DMS 273 (cell line): ENCODE data around the gene MCF2L.

Source experiments
- DNase-seq: peaks from one replicate; lab custom pipeline; 2025; ENCODE audit not compliant: unreplicated experiment; lab: John Stamatoyannopoulos, UW

The MCF2L gene

DNA sequence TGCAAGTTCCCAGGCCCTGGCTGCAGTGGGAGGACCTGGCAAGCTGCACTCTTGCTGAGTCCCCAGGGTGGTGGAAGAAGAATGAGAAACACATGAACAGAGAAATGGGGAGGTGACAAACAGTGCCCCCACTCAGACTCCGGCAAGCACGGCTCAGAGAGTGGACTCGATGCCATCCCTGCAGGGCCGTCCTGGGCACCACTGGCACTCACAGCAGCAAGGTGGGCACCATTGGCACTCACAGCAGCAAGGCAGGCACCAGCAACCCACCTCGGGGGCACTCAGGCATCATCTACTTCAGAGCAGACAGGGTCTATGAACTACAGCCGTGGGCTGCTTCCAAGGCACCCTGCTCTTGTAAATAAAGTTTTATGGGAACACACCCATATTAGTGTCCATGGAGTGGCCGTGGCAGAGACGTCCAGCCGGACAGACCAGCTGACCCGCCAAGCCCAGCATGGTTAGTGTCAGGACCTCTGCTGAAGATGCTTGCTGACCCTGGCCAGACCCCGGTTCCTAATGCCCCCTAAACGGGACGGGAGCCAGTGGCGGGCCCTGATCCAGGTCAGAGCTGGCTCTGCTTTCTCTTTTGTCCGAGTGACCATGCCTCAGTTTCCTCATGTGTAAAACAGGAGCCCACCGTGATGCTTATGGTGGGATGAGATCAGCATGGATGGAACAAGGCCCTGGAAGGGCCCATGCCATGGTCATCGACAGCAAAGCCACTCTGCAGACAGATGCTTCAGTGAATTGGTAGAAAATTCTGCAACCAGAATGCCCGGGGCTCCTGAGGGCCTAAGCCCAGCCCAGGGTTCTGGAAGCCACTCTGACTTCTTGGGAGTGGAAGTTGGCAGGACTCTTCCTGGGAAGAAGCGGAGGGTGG is 151.5 kb downstream of the MCF2L start:
- no peak for DNase-seq

DNA sequence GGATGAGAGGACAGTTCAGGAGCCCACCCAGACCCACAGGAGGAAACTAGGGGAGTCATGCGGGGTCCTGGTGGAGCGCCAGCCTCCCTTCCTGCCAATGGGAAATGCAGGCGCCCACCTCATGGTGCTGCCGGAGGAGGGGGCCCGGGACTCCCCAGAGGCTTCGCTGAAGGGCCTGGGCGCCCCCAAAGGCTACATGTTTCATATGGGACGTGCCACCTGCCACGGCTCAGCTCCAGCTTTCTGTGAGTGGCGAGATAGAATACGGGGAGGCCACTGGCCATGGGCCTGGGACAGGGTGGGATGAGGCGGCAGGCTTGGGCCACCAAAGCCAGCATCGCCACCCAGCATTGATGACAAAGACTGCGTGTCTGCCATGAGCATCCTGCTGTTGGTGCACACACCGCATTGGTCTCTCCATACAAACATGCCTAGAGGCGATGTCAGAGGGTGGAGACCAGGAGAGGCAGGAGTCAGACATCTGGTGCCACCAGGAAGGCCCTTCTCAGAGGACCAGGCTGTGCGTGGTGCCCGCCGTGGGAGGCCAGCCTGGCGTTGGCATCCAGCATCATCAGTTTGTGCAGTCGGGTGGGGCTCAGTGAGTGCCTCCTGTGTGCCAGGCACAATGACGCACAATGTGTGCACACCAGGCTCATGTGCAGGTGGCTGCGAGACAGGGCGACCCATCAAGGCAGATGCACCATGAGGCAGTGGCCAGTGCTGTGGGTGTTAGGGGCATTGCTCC is 152.3 kb downstream of the MCF2L start:
- DNase-seq: no peak

DNA sequence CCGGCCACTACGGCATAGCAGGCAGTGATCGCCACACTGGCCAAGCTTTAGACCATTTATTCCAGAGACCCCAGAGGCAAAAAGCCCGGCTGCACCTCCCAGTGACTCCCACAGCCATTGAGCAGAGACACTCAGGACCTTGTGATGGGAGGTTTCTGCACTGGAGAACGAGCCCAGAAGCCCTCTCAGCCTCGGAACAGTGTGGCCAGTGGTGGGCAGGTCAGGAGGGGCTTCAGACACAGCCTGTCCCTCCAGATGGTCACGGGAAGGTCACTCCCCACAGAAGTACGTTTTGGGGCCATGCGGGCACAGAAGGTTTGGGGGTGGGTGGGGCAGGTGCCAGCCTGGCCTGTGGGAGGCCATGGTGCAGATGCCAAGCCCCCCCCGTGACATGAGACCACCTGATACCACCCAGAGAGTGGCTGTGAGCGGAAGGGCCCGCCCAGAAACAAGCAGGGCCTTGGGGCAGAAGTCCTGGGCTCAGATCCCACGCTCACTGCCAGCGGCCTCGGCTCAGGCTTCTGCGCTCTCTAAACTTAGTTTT is 153.0 kb downstream of the MCF2L start:
- no peak for DNase-seq

DNA sequence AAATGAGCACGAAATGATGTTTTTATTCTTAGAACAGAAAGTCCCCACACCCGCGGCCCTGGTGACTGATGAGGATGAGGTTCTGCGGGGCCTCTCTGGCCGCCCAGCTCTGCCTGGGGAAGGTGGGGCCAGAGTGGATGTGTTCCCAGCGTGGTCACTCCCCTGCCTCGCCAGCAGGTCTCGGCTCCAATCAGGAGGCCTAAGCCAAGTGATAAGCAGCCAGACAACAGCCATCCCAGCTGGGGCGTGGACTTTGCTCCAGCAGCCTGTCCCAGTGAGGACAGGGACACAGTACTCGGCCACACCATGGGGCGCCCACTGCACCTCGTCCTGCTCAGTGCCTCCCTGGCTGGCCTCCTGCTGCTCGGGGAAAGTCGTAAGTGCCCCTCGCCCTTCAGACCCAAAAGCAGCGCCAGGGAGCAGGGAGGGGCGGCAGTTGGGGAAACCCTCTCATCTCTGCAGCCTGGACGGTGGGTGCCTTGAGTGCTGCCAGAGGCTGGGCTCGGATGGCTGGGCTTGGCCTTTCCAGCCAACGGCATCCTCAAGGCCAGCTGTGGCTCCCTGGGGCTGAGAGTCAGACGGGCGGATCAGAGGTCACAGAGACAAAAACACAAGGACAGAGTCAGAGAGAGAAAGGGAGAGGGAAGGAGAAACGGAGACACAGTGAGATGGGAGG is 153.7 kb downstream of the MCF2L start, which contains the start of gene F10:
Gene F10, plus strand, starts transcription at position 250 of the 676 bp plus-strand sequence. Its CDS starts 57 bp downstream, at position 307.
- no peak for DNase-seq

DNA sequence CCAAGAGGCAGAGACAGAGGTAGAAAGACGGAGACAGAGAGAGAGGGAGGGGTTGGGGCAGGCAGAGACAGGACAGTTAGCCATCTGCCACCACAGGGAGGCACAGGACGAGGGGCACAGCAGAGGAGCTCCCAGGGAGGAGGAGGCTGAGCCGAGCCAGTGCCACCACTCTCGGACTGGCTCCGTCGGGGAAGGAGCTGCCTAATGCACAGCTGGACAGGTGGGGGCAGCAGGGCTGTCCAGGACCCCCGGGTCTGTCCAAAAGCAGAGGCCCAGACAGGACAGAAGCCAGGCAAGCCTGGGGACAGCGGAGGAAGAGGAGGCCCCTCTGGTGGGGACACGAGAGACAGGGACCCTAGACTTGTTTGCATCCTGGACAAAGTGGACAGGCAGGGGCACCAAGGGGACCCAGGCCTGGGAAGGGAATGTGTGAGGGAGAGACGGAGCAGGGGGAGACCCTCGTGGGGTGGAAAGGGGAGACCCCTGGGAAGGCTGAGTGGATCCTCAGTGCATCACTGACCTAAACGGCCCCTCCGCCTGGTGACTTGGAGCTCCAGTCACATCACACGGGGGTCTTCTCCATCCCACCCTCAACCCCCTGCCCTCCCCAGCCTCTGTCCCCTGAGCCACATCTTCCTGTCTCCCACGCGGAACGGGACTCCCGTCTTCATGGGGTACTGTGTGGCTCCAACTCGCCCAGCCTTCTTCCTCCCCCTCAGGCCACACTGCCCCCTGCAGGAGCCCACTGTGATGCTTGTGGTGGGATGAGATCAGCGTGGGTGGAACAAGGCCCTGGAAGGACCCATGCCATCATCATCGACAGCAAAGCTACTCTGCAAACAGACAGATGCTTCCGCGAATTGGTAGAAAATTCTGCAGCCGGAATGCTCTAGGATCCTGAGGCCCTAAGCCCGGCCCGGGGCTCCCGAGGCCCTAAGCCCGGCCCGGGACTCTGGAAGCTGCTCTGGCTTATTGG is 154.5 kb downstream of the MCF2L start:
- peak; percentile 14 for DNase-seq

DNA sequence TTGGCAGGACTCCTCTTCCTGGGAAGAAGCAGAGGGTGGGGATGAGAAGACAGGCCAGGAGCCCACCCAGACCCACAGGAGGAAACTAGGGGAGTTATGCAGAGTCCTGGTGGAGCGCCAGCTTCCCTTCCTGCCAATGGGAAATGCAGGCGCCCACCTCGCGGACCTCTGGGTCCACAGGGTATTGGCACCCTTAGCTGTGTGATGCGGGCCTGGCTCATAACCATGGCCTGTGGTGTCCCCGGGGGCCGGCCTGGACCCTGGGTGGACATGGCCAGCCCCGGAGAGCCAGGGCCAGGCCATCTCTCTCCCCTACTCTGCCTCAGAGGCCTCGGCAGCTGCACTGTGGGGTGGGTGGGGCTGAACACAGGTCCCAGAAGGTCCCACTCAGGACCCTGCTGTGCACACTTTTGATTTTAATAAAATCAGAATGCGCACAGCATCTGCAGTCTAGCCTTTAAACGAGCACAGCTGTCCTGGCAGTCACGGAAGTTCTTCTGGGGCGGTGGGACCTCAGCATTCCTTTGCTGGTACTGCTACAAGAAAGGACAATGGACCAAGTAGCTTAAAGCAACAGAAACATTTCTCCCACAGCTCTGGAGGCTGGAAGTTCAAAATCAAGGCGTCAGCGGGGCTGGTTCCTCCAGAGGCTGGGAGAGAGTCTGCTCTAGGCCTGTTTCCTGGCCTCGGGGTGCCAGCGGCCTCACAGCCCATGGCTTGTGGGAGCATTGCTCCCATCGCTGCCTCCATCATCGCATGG is 155.4 kb downstream of the MCF2L start:
- DNase-seq: no peak

DNA sequence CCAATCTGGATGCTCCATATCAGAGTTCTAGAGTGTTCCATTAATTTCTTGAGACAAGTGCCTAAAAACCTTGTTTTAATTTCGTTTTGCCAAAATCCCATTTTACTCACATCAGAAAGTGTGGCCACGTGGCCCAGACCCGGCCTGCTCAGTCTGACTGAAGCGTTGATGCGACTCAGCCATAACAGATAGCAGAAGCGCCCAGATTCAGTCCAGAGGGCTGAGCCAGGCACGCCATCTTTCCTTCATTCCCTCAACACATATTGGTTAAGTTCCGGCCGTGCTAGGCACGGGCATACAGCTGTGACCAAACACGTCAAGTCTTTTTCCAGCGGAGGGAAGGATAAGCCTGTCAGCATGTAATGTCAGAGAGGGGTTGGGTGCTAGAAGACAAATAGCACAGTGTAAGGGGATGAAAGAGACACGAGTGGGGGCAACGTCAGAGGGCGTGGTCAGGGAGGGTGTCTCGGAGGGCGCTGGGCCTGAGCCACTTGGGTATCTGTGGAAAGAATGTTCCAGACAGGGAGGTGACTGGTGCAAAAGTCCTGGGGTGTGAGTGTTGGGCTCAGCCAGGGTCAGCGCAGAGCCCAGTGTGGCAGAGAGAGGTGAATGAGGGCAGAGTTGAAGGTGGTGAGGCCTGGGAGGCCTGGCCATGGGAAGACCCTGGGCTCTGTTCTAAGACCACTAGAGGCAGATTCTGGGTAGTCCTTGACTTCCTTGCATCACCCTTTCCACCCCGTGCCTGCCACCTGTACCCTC is 156.7 kb downstream of the MCF2L start:
- DNase-seq: no peak

DNA sequence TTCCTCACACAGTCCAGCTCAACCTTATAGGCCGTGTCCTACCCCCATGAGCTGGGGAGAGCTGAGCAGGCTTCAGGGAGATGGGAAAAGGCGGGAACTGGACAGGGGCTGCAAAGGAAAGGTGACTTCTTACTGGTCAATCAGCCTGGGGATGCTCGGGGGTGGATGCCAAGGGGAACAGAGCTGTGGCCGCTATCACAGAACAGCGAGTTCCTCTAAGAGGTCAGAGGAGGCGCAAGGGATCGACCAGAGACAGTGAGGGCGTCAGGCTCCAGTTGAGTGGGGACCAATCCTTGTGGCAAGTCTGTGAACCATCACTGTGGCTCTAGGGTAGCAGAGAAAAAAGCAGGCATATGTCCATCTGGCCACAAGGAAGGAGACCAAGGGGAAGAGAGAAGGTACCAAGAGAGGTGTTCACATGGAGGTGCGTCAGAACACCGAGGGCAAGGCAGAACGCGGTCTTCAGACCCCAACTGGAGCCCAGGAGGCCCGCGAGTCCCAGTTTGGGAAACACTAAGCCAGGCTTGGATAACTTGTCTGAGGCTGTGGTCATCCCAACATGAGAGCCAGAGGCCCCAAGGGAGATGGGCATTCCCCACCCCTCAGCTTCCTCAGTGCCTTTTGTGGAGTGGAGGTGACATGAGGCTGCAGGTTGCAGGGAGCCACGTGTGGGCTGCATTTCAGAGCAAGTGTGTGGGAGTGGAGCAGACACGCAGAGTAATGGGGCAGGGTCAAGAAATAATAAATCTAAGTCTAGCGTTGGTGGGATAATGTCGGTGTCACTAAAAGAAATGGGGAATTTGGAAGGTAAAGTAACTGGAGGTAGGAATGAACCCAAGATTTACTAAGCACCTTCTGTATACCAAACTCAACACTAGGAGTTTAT is 157.5 kb downstream of the MCF2L start:
- DNase-seq: no peak

DNA sequence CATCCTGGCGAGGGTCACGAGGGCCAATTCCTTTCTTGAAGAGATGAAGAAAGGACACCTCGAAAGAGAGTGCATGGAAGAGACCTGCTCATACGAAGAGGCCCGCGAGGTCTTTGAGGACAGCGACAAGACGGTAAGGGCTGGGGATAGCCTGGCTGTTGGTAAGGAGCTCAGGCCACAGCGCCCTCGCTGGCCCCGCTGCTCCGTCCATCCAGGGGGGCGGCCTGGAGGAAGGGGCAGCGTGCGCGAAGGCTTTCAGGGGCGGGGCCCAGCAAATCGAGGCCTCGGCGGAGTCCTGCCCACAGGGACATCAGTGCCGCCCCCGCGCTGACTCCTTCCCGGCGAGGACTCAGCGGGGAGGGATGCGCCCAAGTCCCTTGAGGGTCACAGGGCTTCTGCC is 160.5 kb downstream of the MCF2L start:
- DNase-seq: no peak

DNA sequence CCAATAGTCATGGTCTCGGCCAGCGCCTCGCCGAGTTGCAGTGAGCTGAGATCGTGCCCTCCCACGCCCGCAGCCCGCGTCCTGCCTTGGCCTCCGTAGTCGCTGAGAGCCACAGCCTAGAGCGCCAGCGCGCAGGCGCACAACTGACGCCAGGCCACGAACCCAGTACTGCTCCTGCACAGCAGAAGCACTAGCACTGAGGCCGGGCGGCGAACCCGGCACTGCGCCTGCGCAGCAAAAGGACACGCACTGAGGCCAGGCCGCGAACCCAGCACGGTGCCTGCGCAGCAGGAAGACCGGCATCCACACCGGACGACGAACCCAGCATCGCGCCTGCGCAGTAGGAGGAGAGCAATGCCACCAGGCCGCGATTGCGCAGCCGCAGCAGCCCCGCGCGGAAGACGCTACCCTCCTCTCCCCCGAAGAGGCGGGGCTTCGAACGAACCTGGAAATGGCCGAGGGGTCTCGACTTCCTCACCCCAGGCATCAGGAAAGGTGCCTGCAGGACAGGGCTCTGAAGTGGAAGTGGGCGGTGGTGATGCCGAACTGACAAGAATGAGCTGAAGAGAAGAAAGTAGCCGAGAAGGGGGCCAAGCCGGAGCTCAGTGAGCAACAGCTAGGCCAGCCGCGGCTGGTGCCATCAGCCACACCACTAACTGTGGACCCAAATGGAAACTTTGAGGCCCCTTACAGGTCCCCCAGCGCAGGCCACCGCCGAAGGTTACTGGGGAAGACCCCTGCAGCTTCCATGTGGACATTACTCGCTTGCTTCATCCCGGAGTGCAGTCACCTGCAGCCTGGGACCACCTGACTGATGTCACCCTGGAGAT is 161.1 kb downstream of the MCF2L start:
- no peak for DNase-seq

DNA sequence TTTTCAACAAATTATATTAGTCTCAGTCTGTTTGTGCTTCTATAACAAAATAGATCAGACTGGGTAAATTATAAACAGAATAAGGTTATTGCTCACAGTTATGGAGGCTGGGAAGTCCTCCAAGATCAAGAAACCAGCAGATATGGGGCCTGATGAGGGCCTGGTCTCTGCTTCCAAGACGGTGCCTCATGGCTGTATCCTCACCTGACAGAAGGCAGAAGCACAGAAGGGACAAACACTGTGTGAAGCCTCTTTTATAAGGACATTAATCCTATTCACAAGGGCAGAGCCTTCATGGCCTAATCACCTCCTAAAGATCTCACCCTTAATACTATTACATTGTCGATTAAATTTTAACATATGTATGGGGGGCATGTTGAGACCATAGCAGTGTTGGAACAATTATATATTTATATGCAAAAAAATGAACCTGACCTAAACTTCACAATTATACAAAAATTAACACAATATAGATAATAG is 166.3 kb downstream of the MCF2L start:
- DNase-seq: no peak

DNA sequence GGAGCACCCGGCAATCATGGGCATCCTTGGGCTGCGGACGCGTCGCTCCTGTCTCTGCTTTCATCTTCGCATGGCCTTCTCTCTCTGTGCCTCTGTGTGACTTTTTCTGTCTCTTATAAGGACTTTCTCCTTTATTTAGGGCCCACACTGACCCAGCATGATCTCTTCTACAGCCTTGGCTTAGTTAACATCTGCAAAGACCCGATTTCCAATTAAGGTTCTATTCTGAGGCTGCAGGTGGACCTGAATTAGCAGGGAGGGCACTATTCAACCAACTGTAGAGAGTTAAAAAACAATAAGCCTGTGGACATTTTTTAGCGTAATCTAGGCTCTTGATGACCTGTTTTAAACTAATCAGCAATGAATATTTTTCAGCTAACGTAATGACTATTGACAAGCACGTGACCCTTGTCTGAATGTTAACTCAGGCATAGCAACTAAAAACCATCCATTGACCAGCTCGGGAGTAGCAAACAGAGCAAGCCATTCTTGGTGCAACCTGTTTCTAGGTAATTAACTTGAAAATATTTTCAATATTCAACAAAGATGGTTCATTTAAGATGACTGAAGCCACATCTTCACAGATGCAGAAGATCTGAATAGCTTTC is 168.8 kb downstream of the MCF2L start:
- DNase-seq: no peak

DNA sequence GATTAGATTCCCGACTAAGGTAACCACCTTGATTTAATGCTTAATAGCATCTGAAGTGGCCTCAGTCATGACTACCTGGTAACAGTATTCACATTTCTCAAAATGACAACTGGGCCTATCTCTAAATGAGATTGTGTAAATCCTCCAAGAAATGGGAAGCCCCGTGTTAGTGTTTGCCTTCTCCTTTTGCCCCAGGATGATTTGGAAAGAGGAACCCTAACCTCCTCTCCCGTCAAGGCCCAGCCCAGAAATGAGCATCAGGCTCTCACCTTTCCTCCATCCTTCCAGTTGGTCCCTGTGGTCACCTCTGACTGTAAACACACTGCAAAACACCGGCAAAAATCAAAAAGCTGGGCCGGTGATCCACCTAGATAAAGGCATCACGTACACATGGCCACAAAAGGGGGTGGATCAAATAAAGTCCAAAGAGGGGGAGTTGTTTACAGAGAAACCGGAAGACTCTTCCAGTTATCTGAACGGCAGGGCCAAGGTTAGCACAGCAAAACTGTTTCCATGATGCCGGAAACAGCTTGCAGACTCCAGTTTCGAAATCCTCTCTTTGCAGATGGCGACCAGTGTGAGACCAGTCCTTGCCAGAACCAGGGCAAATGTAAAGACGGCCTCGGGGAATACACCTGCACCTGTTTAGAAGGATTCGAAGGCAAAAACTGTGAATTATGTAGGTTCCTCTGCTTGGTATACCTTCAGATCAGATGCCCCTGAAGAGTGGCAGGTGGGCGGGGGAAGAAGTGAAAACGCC is 170.0 kb downstream of the MCF2L start:
- peak; percentile 11 for DNase-seq

DNA sequence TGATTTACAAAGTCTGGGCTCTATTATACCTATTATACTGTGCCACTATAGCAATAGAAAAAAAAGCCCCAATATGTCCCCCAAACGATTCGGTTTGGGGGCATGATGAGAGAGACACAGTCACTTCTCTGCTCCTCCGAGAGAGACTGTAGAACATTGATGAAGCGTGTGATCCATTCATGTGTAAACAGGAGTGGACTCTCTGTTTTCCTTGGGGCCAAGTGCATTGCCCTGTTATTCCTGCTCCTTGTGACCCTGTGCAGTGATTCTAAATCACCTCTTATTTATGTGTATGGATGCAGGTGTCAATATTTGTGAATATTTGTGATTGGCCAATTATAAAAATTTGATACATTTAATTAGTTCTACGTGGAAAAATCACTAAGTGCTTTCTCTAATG is 170.6 kb downstream of the MCF2L start:
- no peak for DNase-seq
